Hepatocyte (in vitro differentiated cells): ENCODE data around the gene PIEZO1. TPM values are rescaled to one million over a fixed set of nuclear protein-coding genes. Genes with fewer than 3 reads are reported as not detected.

ENCODE experiments used
- DNase-seq: peaks from one replicate; pipeline ENCODE4 v3.0.0-alpha.2; 2016; ENCODE audit warnings: low spot score
- H2AFZ ChIP-seq: fragments of 200-600 bp; sonication (generic); 2 replicates; pipeline ENCODE4 v1.6.0; 2016; ENCODE audit warnings: antibody characterized with exemption, mild to moderate bottlenecking
- H3K27ac ChIP-seq: fragments of 200-600 bp; sonication (generic); 2 replicates; pipeline ENCODE4 v1.5.1; 2016; ENCODE audit warnings: mild to moderate bottlenecking
- H3K27me3 ChIP-seq: fragments of 200-600 bp; sonication (generic); 2 replicates; pipeline ENCODE4 v1.6.1; 2016
- H3K36me3 ChIP-seq: fragments of 200-600 bp; sonication (generic); replicated peaks from 2 replicates; pipeline ENCODE4 v1.5.1; 2016; ENCODE audit warnings: low read depth; ENCODE audit not compliant: insufficient read depth
- H3K4me1 ChIP-seq: fragments of 200-600 bp; sonication (generic); 2 replicates; pipeline ENCODE4 v1.5.1; 2016; ENCODE audit warnings: mild to moderate bottlenecking, moderate library complexity; ENCODE audit not compliant: insufficient read depth
- H3K4me2 ChIP-seq: fragments of 200-600 bp; sonication (generic); 2 replicates; pipeline ENCODE4 v1.6.0; 2016
- H3K4me3 ChIP-seq: fragments of 200-600 bp; sonication (generic); 2 replicates; pipeline ENCODE4 v1.5.1; 2016; ENCODE audit warnings: mild to moderate bottlenecking
- H3K79me2 ChIP-seq: fragments of 200-600 bp; sonication (generic); 2 replicates; pipeline ENCODE4 v1.6.0; 2017; ENCODE audit warnings: mild to moderate bottlenecking
- H3K9me2 ChIP-seq: fragments of 200-600 bp; sonication (generic); replicated peaks from 2 replicates; pipeline ENCODE4 v1.6.0; 2017; ENCODE audit warnings: mild to moderate bottlenecking; ENCODE audit not compliant: insufficient read depth
- H3K9me3 ChIP-seq: fragments of 200-600 bp; sonication (generic); 2 replicates; pipeline ENCODE4 v1.5.1; 2016; ENCODE audit warnings: low read depth, mild to moderate bottlenecking
- H4K20me1 ChIP-seq: fragments of 200-600 bp; sonication (generic); 2 replicates; pipeline ENCODE4 v1.6.0; 2016; ENCODE audit warnings: mild to moderate bottlenecking; ENCODE audit not compliant: insufficient read depth, poor library complexity, severe bottlenecking
- CTCF ChIP-seq: fragments of 200-600 bp; sonication (generic); IDR thresholded peaks from 2 replicates; pipeline ENCODE4 v1.5.1; 2016; ENCODE audit warnings: antibody characterized with exemption, mild to moderate bottlenecking; ENCODE audit not compliant: poor library complexity
- EZH2 ChIP-seq: fragments of 200-600 bp; sonication (generic); IDR thresholded peaks from 2 replicates; pipeline ENCODE4 v1.6.1; 2016; ENCODE audit warnings: antibody characterized with exemption, mild to moderate bottlenecking, borderline replicate concordance
- EZH2phosphoT487 ChIP-seq: fragments of 200-600 bp; sonication (generic); IDR thresholded peaks from one replicate; pipeline ENCODE4 v1.6.1; 2018; ENCODE audit warnings: antibody characterized with exemption, mild to moderate bottlenecking, low read depth, moderate library complexity; ENCODE audit not compliant: unreplicated experiment, severe bottlenecking
- WGBS: methylation state at CpG from one replicate; pipeline ENCODE4 v1.1.6; 2016; ENCODE audit warnings: low lambda C conversion rate; ENCODE audit errors: missing lambda C conversion rate; 5-methylcytosine and 5-hydroxymethylcytosine counted together
- polyA plus RNA-seq: library from polyadenylated mRNA; unstranded; fragments of >200 nt; fragmentation: Nextera tagmentation; extraction: Ambion mirVana; gene quantifications from 2 replicates; pipeline ENCODE4 v1.2.1, GENCODE V29; 2016
- total RNA-seq: library from RNA; depleted of rRNA; stranded (reverse); fragments of >200 nt; gene quantifications from 2 replicates; pipeline ENCODE4 v1.2.3, GENCODE V29; 2014

The PIEZO1 gene
- total and polyA plus RNA-seq, 2 experiments from 2014 or later = 70.6 to 77.0 TPM

GRCh38 chr16:88796278-88796677 lies 11.3 kb upstream of the PIEZO1 start:
- Histone ChIP-seq H3K27me3 (no peaks in the 10 kb centered on the region), H4K20me1 (no peaks in the 10 kb centered on the region), H3K4me3 (no peak overlapping the region), H3K9me3 (no peaks in the 10 kb centered on the region), H2AFZ (no peak overlapping the region), H3K4me2 (no peak overlapping the region), H3K36me3 (no peaks in the 10 kb centered on the region), H3K27ac (no peak overlapping the region), H3K4me1 (no peaks in the 10 kb centered on the region), H3K79me2 (no peaks in the 10 kb centered on the region), H3K9me2 (no peaks in the 10 kb centered on the region)
- TF ChIP-seq EZH2phosphoT487 = no peak
- no peak for TF ChIP-seq CTCF
- TF ChIP-seq EZH2 = no peak
- DNase-seq = no peak
- 77% methylated on average over 4 of the region's 4 CpGs for WGBS

GRCh38 chr16:88793251-88793954 lies 8.4 kb upstream of the PIEZO1 start:
- no peaks in the 10 kb centered on the region for H3K4me1 ChIP-seq
- DNase-seq = no peak
- H3K27ac ChIP-seq = no peak overlapping the region
- H2AFZ ChIP-seq = no peak overlapping the region
- no peaks in the 10 kb centered on the region for H3K9me2 ChIP-seq
- H3K79me2 ChIP-seq = no peaks in the 10 kb centered on the region
- WGBS = 78% methylated on average over 34 of the region's 35 CpGs
- no peak overlapping the region for H3K4me2 ChIP-seq
- no peaks in the 10 kb centered on the region for H4K20me1 ChIP-seq
- no peak for TF ChIP-seq CTCF
- H3K27me3 ChIP-seq = no peaks in the 10 kb centered on the region
- H3K36me3 ChIP-seq = no peaks in the 10 kb centered on the region
- H3K9me3 ChIP-seq = no peaks in the 10 kb centered on the region
- no peak overlapping the region for H3K4me3 ChIP-seq

- Histone ChIP-seq H3K4me2 (no peak overlapping the region), H3K9me3 (no peaks in the 10 kb centered on the region), H3K36me3 (no peaks in the 10 kb centered on the region), H3K27me3 (no peaks in the 10 kb centered on the region), H3K4me3 (no peak overlapping the region), H3K27ac (no peak overlapping the region), H2AFZ (no peak overlapping the region), H4K20me1 (no peaks in the 10 kb centered on the region), H3K9me2 (no peaks in the 10 kb centered on the region), H3K79me2 (no peaks in the 10 kb centered on the region), H3K4me1 (no peaks in the 10 kb centered on the region)
- DNase-seq = no peak
- no peak for TF ChIP-seq EZH2phosphoT487
- no peak for TF ChIP-seq CTCF
- TF ChIP-seq EZH2 = no peak
- WGBS = 84% methylated on average over 12 of the region's 12 CpGs
Observed at GRCh38 chr16:88792668-88793250, 7.7 kb upstream of the PIEZO1 start.
